Thymus (tissue), 11 donors: ENCODE data around the gene ARL13A. TPM values are rescaled to one million over a fixed set of nuclear protein-coding genes. Genes with fewer than 3 reads are reported as not detected.
"Not testable (repeated sequence)": the region's sequence is repeated elsewhere in the genome, so short reads cannot be mapped to it uniquely, and the experiment has no call there.

Source experiments
- DNase-seq, 9 donors: peaks; one replicate each; pipeline ENCODE4 v3.0.0-alpha.2; 2013; ENCODE audit warnings: low spot score in 9 of 9, low read depth in 6 of 9, missing footprints in 1 of 9
- H3K27ac ChIP-seq, 2 donors: one replicate each; pipeline ENCODE4 v1.5.1; 2013; ENCODE audit warnings: control low read depth in 1 of 2, low read depth in 1 of 2, low read length in 1 of 2, mild to moderate bottlenecking in 1 of 2, moderate library complexity in 1 of 2
- H3K27me3 ChIP-seq, 2 donors: one replicate each; pipeline ENCODE4 v1.5.1; 2013; ENCODE audit warnings: low read length in 1 of 2; ENCODE audit not compliant: control insufficient read depth in 2 of 2, insufficient read depth in 1 of 2
- H3K36me3 ChIP-seq, 2 donors: one replicate each; pipeline ENCODE4 v1.5.1; 2013; ENCODE audit warnings: low read length in 1 of 2, mild to moderate bottlenecking in 1 of 2, moderate library complexity in 1 of 2; ENCODE audit not compliant: control insufficient read depth in 2 of 2, insufficient read depth in 2 of 2
- H3K4me1 ChIP-seq, 2 donors: one replicate each; pipeline ENCODE4 v1.5.1; 2013; ENCODE audit warnings: low read length in 2 of 2; ENCODE audit not compliant: control insufficient read depth in 2 of 2, insufficient read depth in 2 of 2
- H3K4me3 ChIP-seq, 2 donors: one replicate each; pipeline ENCODE4 v1.5.1; 2013; ENCODE audit warnings: low read length in 2 of 2, control low read depth in 1 of 2, mild to moderate bottlenecking in 1 of 2
- H3K9me3 ChIP-seq, 2 donors: one replicate each; pipeline ENCODE4 v1.5.1; 2013; ENCODE audit warnings: low read length in 1 of 2, mild to moderate bottlenecking in 1 of 2; ENCODE audit not compliant: control insufficient read depth in 2 of 2, insufficient read depth in 1 of 2
- whole genome bisulfite sequencing: extraction: QIAGEN DNeasy Blood & Tissue Kit; methylation state at CpG from one replicate; pipeline ENCODE4 v1.1.7; 2013; 5-methylcytosine and 5-hydroxymethylcytosine counted together
- polyA plus RNA-seq: library from polyadenylated mRNA; stranded (reverse); fragments of 200-250 nt; gene quantifications from one replicate; pipeline ENCODE4 v1.2.3, GENCODE V29; 2013
- total RNA-seq: library from RNA; stranded (reverse); fragments of 120-200 nt; gene quantifications from one replicate; pipeline ENCODE4 v1.2.4, GENCODE V29; 2013
- donor health status: healthy.

ARL13A gene
- total and polyA plus RNA-seq, 2 donors: 0.02 TPM; not detected in 1

GRCh38 chrX:101009090-101009489, 39.6 kb downstream of the ARL13A start:
- peaks cover 8 to 12% of the 10 kb centered on the region in 2 donors for H3K36me3 ChIP-seq
- H3K27ac ChIP-seq: no peak overlapping the region
- no peak overlapping the region for H3K4me3 ChIP-seq
- H3K27me3 ChIP-seq: no peaks in the 10 kb centered on the region
- no peak for DNase-seq
- no peaks in the 10 kb centered on the region for H3K4me1 ChIP-seq
- no peaks in the 10 kb centered on the region for H3K9me3 ChIP-seq

GRCh38 chrX:101012031-101012430, 42.5 kb downstream of the ARL13A start:
- WGBS: 100% methylated on average over 1 of the region's 1 CpG
- H3K4me1 ChIP-seq: not testable (repeated sequence)

GRCh38 chrX:101022020-101022419, 52.5 kb downstream of the ARL13A start:
- no peaks in the 10 kb centered on the region for H3K27me3 ChIP-seq
- H3K4me1 ChIP-seq: no peaks in the 10 kb centered on the region
- H3K36me3 ChIP-seq: peaks cover 22 to 23% of the 10 kb centered on the region in 2 donors
- no peak for DNase-seq
- H3K4me3 ChIP-seq: no peak overlapping the region
- no peaks in the 10 kb centered on the region for H3K9me3 ChIP-seq
- WGBS: 93% methylated on average over 3 of the region's 3 CpGs
- no peak overlapping the region for H3K27ac ChIP-seq

More at GRCh38 chrX:101012031-101012430, 42.5 kb downstream of the ARL13A start:
- not testable (repeated sequence) for H3K4me3 ChIP-seq, DNase-seq, H3K9me3 ChIP-seq, H3K27ac ChIP-seq, H3K27me3 ChIP-seq
- peaks cover 11 to 13% of the 10 kb centered on the region in 2 donors for H3K36me3 ChIP-seq

GRCh38 chrX:101025126-101025525, 55.6 kb downstream of the ARL13A start:
- Histone ChIP-seq H3K36me3 (peaks cover 13 to 19% of the 10 kb centered on the region in 2 donors), H3K4me3 (no peak overlapping the region), H3K9me3 (no peaks in the 10 kb centered on the region), H3K4me1 (no peaks in the 10 kb centered on the region), H3K27me3 (no peaks in the 10 kb centered on the region), H3K27ac (no peak overlapping the region)
- DNase-seq: no peak

- Histone ChIP-seq H3K27me3 (no peaks in the 10 kb centered on the region), H3K4me3 (no peak overlapping the region), H3K9me3 (no peaks in the 10 kb centered on the region), H3K27ac (no peak overlapping the region), H3K4me1 (no peaks in the 10 kb centered on the region), H3K36me3 (peaks cover 5 to 9% of the 10 kb centered on the region in 2 donors)
- 97% methylated on average over 1 of the region's 1 CpG for WGBS
- DNase-seq: no peak
Observed at GRCh38 chrX:101028562-101028961, 59.1 kb downstream of the ARL13A start.

GRCh38 chrX:101029665-101030064, 60.2 kb downstream of the ARL13A start:
- WGBS: 100% methylated on average over 1 of the region's 1 CpG
- H3K4me1 ChIP-seq: no peaks in the 10 kb centered on the region
- H3K4me3 ChIP-seq: no peak overlapping the region
- DNase-seq: no peak
- H3K36me3 ChIP-seq: peaks cover 5 to 9% of the 10 kb centered on the region in 2 donors
- no peak overlapping the region for H3K27ac ChIP-seq
- no peaks in the 10 kb centered on the region for H3K9me3 ChIP-seq
- no peaks in the 10 kb centered on the region for H3K27me3 ChIP-seq

GRCh38 chrX:101037231-101037630, 67.7 kb downstream of the ARL13A start:
- Histone ChIP-seq H3K27me3 (no peaks in the 10 kb centered on the region), H3K27ac (no peak overlapping the region), H3K9me3 (no peaks in the 10 kb centered on the region), H3K4me1 (no peaks in the 10 kb centered on the region), H3K36me3 (peaks cover 28 to 30% of the 10 kb centered on the region in 2 donors), H3K4me3 (no peak overlapping the region)
- no peak for DNase-seq

GRCh38 chrX:101040197-101040596, 70.7 kb downstream of the ARL13A start:
- no peak for DNase-seq
- H3K27me3 ChIP-seq: no peaks in the 10 kb centered on the region
- H3K27ac ChIP-seq: no peak overlapping the region
- WGBS: 96% methylated on average over 4 of the region's 4 CpGs
- H3K4me3 ChIP-seq: no peak overlapping the region
- peaks cover 28 to 31% of the 10 kb centered on the region in 2 donors for H3K36me3 ChIP-seq
- H3K9me3 ChIP-seq: no peaks in the 10 kb centered on the region
- H3K4me1 ChIP-seq: no peaks in the 10 kb centered on the region
